ENCODE results near the gene BEX3.

The BEX3 gene

GRCh38 chrX:103397707-103398106 is 21.4 kb downstream of the BEX3 start:
- Histone ChIP-seq H3K9me3 (ENCODE audit: low read length) (no peaks in the 10 kb centered on the region), H3K36me3 (ENCODE audit: insufficient read depth, low read length) (no peaks in the 10 kb centered on the region), H3K27me3 (ENCODE audit: insufficient read depth, low read length) (no peaks in the 10 kb centered on the region), H4K20me1 (ENCODE audit: insufficient read depth, low read length) (no peaks in the 10 kb centered on the region), H3K79me2 (ENCODE audit: insufficient read depth, low read length) (no peaks in the 10 kb centered on the region), H3F3A (ENCODE audit: insufficient read depth, low read length) (no peaks in the 10 kb centered on the region), H3K9me2 (ENCODE audit: low read depth, low read length) (no peaks in the 10 kb centered on the region), H3K4me1 (ENCODE audit: insufficient read depth, low read length, severe bottlenecking) (no peaks in the 10 kb centered on the region), H3K4me2 (ENCODE audit: low read length) (no peak overlapping the region), H3K9ac (ENCODE audit: low read length) (no peak overlapping the region), H3K27ac (ENCODE audit: low read depth, low read length, poor library complexity, severe bottlenecking) (no peak overlapping the region), H3K4me3 (ENCODE audit: low read depth, low read length, poor library complexity, severe bottlenecking) (no peak overlapping the region), H2AFZ (ENCODE audit: low read length) (no peak overlapping the region)
- no peak for TF ChIP-seq CTCF (IDR thresholded peaks at IDR 0.05; ENCODE audit: low read length)
- TF ChIP-seq EZH2 (IDR thresholded peaks at IDR 0.05; ENCODE audit: borderline replicate concordance, low read length), result no peak

- no peak overlapping the region for H3K27ac ChIP-seq (ENCODE audit: low read depth, low read length, poor library complexity, severe bottlenecking)
- H3K9me3 ChIP-seq (ENCODE audit: low read length), result no peaks in the 10 kb centered on the region
- no peak for TF ChIP-seq CTCF (IDR thresholded peaks at IDR 0.05; ENCODE audit: low read length)
- no peak for TF ChIP-seq EZH2 (IDR thresholded peaks at IDR 0.05; ENCODE audit: borderline replicate concordance, low read length)
- no peak overlapping the region for H2AFZ ChIP-seq (ENCODE audit: low read length)
- no peak overlapping the region for H3K4me2 ChIP-seq (ENCODE audit: low read length)
- no peak overlapping the region for H3K9ac ChIP-seq (ENCODE audit: low read length)
- H3K79me2 ChIP-seq (ENCODE audit: insufficient read depth, low read length), result no peaks in the 10 kb centered on the region
- no peaks in the 10 kb centered on the region for H3K9me2 ChIP-seq (ENCODE audit: low read depth, low read length)
- no peaks in the 10 kb centered on the region for H4K20me1 ChIP-seq (ENCODE audit: insufficient read depth, low read length)
- H3K27me3 ChIP-seq (ENCODE audit: insufficient read depth, low read length), result no peaks in the 10 kb centered on the region
- no peaks in the 10 kb centered on the region for H3F3A ChIP-seq (ENCODE audit: insufficient read depth, low read length)
- H3K4me1 ChIP-seq (ENCODE audit: insufficient read depth, low read length, severe bottlenecking), result no peaks in the 10 kb centered on the region
- no peaks in the 10 kb centered on the region for H3K36me3 ChIP-seq (ENCODE audit: insufficient read depth, low read length)
- H3K4me3 ChIP-seq (ENCODE audit: low read depth, low read length, poor library complexity, severe bottlenecking), result no peak overlapping the region
Measured at GRCh38 chrX:103398421-103398864, 22.1 kb downstream of the BEX3 start.

GRCh38 chrX:103399744-103400143 is 23.4 kb downstream of the BEX3 start:
- no peak overlapping the region for H3K4me2 ChIP-seq (ENCODE audit: low read length)
- H3K79me2 ChIP-seq (ENCODE audit: insufficient read depth, low read length), result no peaks in the 10 kb centered on the region
- no peak overlapping the region for H3K9ac ChIP-seq (ENCODE audit: low read length)
- peaks cover 5% of the 10 kb centered on the region for H3K4me1 ChIP-seq (ENCODE audit: insufficient read depth, low read length, severe bottlenecking)
- H3K27me3 ChIP-seq (ENCODE audit: insufficient read depth, low read length), result no peaks in the 10 kb centered on the region
- H2AFZ ChIP-seq (ENCODE audit: low read length), result no peak overlapping the region
- no peaks in the 10 kb centered on the region for H3K36me3 ChIP-seq (ENCODE audit: insufficient read depth, low read length)
- H3K27ac ChIP-seq (ENCODE audit: low read depth, low read length, poor library complexity, severe bottlenecking), result no peak overlapping the region
- no peaks in the 10 kb centered on the region for H3K9me3 ChIP-seq (ENCODE audit: low read length)
- TF ChIP-seq EZH2 (IDR thresholded peaks at IDR 0.05; ENCODE audit: borderline replicate concordance, low read length), result no peak
- no peak for TF ChIP-seq CTCF (IDR thresholded peaks at IDR 0.05; ENCODE audit: low read length)
- H4K20me1 ChIP-seq (ENCODE audit: insufficient read depth, low read length), result no peaks in the 10 kb centered on the region
- H3K9me2 ChIP-seq (ENCODE audit: low read depth, low read length), result no peaks in the 10 kb centered on the region
- no peaks in the 10 kb centered on the region for H3F3A ChIP-seq (ENCODE audit: insufficient read depth, low read length)
- H3K4me3 ChIP-seq (ENCODE audit: low read depth, low read length, poor library complexity, severe bottlenecking), result no peak overlapping the region
